Kidney epithelial cell (primary cell): ENCODE results near the gene TAF6L. TPM values are rescaled to one million over a fixed set of nuclear protein-coding genes. Genes with fewer than 3 reads are reported as not detected.

ENCODE experiments used
- total RNA-seq: library from RNA; depleted of rRNA; stranded (reverse); fragments of >200 nt; gene quantifications from 2 replicates; pipeline ENCODE4 v1.2.3, GENCODE V29; 2015

TAF6L gene
- total RNA-seq, 1 donor from 2014 or later, result 29.1 TPM

Other genes with a start within 250 kb of the TAF6L start
- gene AHNAK, start 224.6 kb upstream of the TAF6L start, total RNA-seq, result 224 and 226 TPM in 2 replicates
- 2,411 and 2,583 TPM in 2 replicates for gene EEF1G, start 197.5 kb upstream of the TAF6L start, total RNA-seq
- 15.0 and 15.2 TPM in 2 replicates for gene TUT1, start 179.9 kb upstream of the TAF6L start, total RNA-seq
- 136 and 137 TPM in 2 replicates for gene MTA2, start 169.5 kb upstream of the TAF6L start, total RNA-seq
- 20.9 and 21.1 TPM in 2 replicates for gene EML3, start 158.6 kb upstream of the TAF6L start, total RNA-seq
- gene ROM1, start 158.1 kb upstream of the TAF6L start, total RNA-seq, result 0.55 and 1.4 TPM in 2 replicates
- 68.7 and 80.8 TPM in 2 replicates for gene B3GAT3, start 149.4 kb upstream of the TAF6L start, total RNA-seq
- 271 and 300 TPM in 2 replicates for gene GANAB, start 124.8 kb upstream of the TAF6L start, total RNA-seq
- gene INTS5, start 118.1 kb upstream of the TAF6L start, total RNA-seq, result 26.9 and 36.4 TPM in 2 replicates
- gene C11orf98, start 106.2 kb upstream of the TAF6L start, total RNA-seq, result 64.8 and 76.5 TPM in 2 replicates
- 3.4 and 4.0 TPM in 2 replicates for gene CSKMT, start 106.1 kb upstream of the TAF6L start, total RNA-seq
- gene UQCC3, start 99.7 kb upstream of the TAF6L start, total RNA-seq, result 8.0 and 8.1 TPM in 2 replicates
- gene LBHD1, start 99.1 kb upstream of the TAF6L start, total RNA-seq, result 4.1 and 4.6 TPM in 2 replicates
- 289 and 321 TPM in 2 replicates for gene UBXN1, start 92.3 kb upstream of the TAF6L start, total RNA-seq
- 0.25 TPM in 1 of 2 replicates, not detected in the other for gene LRRN4CL, start 81.9 kb upstream of the TAF6L start, total RNA-seq
- 45.2 and 56.1 TPM in 2 replicates for gene BSCL2, start 64.0 kb upstream of the TAF6L start, total RNA-seq
- not detected in 2 replicates for gene GNG3, start 63.7 kb upstream of the TAF6L start, total RNA-seq
- 12.8 and 14.3 TPM in 2 replicates for gene HNRNPUL2, start 43.9 kb upstream of the TAF6L start, total RNA-seq
- 37.5 and 38.6 TPM in 2 replicates for gene TTC9C, start 42.9 kb upstream of the TAF6L start, total RNA-seq
- 17.3 and 18.8 TPM in 2 replicates for gene ZBTB3, start 17.2 kb upstream of the TAF6L start, total RNA-seq
- gene POLR2G, start 9.8 kb upstream of the TAF6L start, total RNA-seq, result 98.3 and 120 TPM in 2 replicates
- 66.7 and 72.5 TPM in 2 replicates for gene TMEM179B, start 16.0 kb downstream of the TAF6L start, total RNA-seq
- gene TMEM223, start 20.6 kb downstream of the TAF6L start, total RNA-seq, result 32.8 and 41.3 TPM in 2 replicates
- 40.9 and 41.4 TPM in 2 replicates for gene NXF1, start 34.0 kb downstream of the TAF6L start, total RNA-seq
- 30.2 and 34.3 TPM in 2 replicates for gene STX5, start 60.7 kb downstream of the TAF6L start, total RNA-seq
- gene TEX54, start 61.4 kb downstream of the TAF6L start, total RNA-seq, result not detected in 2 replicates
- gene WDR74, start 68.2 kb downstream of the TAF6L start, total RNA-seq, result 90.2 and 92.8 TPM in 2 replicates
- gene SLC3A2, start 109.5 kb downstream of the TAF6L start, total RNA-seq, result 441 and 475 TPM in 2 replicates
- not detected in 2 replicates for gene CHRM1, start 150.0 kb downstream of the TAF6L start, total RNA-seq
- not detected in 2 replicates for gene SLC22A6, start 213.6 kb downstream of the TAF6L start, total RNA-seq
- gene SLC22A8, start 244.4 kb downstream of the TAF6L start, total RNA-seq, result not detected in 2 replicates